HG02852 (cell line): ENCODE measurements around the gene POMT1.
"Not testable (repeated sequence)": the region's sequence is repeated elsewhere in the genome, so short reads cannot be mapped to it uniquely, and the experiment has no call there.

Experiments
- ATAC-seq: cut with Tn5 transposase; IDR thresholded peaks from one replicate; pipeline ENCODE4 v1.9.1; 2021; ENCODE audit warnings: mild to moderate bottlenecking, moderate library complexity; ENCODE audit not compliant: unreplicated experiment

POMT1 gene

GRCh38 chr9:131502781-131503625, at the start of gene POMT1:
TSS of gene POMT1 (plus strand) at chr9:131502918. CDS start at chr9:131504219, 1,301 bp downstream.
- ATAC-seq = peak; percentile 72

GRCh38 chr9:131454028-131454427, 48.7 kb upstream of the POMT1 start:
- no peak for ATAC-seq

- ATAC-seq = not testable (repeated sequence)
These were observed 47.1 kb upstream of the POMT1 start for GRCh38 chr9:131455655-131456054.

- no peak for ATAC-seq
These were observed 45.0 kb upstream of the POMT1 start for GRCh38 chr9:131457746-131458145.

- no peak for ATAC-seq
These were observed 43.7 kb upstream of the POMT1 start for GRCh38 chr9:131459056-131459455.

GRCh38 chr9:131461166-131461565, 41.6 kb upstream of the POMT1 start:
- no peak for ATAC-seq

- no peak for ATAC-seq
These were observed 38.2 kb upstream of the POMT1 start for GRCh38 chr9:131464354-131465000.

GRCh38 chr9:131465401-131465800, 37.3 kb upstream of the POMT1 start:
- no peak for ATAC-seq

GRCh38 chr9:131467214-131467935, 35.3 kb upstream of the POMT1 start:
- no peak for ATAC-seq

GRCh38 chr9:131468031-131468430, 34.7 kb upstream of the POMT1 start:
- no peak for ATAC-seq

GRCh38 chr9:131469356-131469755, 33.4 kb upstream of the POMT1 start:
- no peak for ATAC-seq

- ATAC-seq = no peak
These were observed 32.8 kb upstream of the POMT1 start for GRCh38 chr9:131469951-131470350.

GRCh38 chr9:131470581-131470991, 32.1 kb upstream of the POMT1 start:
- ATAC-seq = no peak

- not testable (repeated sequence) for ATAC-seq
These were observed 30.6 kb upstream of the POMT1 start for GRCh38 chr9:131472085-131472484.

GRCh38 chr9:131473198-131473885, 29.4 kb upstream of the POMT1 start:
- ATAC-seq = no peak

GRCh38 chr9:131473891-131474290, 28.8 kb upstream of the POMT1 start:
- ATAC-seq = no peak

- no peak for ATAC-seq
These were observed 28.0 kb upstream of the POMT1 start for GRCh38 chr9:131474711-131475110.

GRCh38 chr9:131475111-131475955, 27.4 kb upstream of the POMT1 start:
- ATAC-seq = no peak

- no peak for ATAC-seq
These were observed 26.6 kb upstream of the POMT1 start for GRCh38 chr9:131475956-131476776.
